GM18873 (cell line): ENCODE data around the gene NUDT16L1.

Experiments
- ATAC-seq: cut with Tn5 transposase; IDR thresholded peaks from one replicate; pipeline ENCODE4 v1.9.1; 2021; ENCODE audit warnings: mild to moderate bottlenecking, moderate library complexity, moderate number of reproducible peaks; ENCODE audit not compliant: unreplicated experiment, low FRiP score

The NUDT16L1 gene

DNA sequence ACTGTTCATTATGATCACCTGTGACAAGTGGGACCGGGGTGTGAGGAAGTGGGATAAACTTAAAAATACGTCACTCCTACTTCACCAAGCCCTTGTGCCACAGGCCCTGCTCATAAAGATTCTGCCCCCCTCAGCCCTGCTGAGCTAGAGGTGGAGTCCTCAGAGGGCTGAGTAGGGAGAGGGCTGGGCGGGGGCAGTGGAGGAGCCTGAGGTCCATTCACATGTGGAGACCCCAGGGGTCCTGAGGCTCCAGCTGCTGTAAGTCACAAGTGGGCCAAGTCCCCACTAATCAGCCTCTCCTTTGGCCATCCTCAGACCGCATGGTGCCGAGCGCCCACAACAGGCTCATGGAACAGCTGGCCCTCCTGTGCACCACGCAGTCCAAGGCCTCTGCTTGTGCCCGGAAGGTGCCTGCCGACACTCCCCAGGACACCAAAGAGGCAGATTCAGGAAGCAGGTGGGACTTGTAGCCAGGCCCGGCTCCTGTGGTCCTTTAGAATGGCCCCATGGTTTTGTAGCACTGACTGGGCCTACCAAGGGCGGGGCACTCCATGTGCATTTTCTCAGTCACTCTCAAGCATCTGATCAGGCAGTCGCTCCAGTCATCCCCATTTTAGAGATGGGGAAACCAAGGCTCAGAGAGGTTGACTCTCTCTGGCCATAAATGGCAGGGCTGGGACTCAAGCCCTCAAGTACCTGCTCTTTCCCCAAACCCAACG is 51.4 kb downstream of the NUDT16L1 start:
- ATAC-seq, result no peak

DNA sequence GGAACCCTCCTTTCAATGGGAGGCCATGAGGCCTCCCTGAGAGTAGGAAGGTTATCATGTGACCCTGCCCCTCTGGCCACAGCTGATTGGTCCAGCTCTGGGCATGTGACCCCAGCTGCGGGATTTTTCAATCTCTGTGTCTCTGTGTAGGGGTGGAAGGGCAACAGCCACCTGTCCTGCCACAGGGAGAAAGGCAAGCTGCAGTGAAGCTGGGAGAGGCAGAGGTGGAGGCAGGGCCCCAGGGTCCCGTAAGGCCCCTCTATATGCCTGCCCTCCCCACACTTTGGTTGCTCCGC is 51.9 kb downstream of the NUDT16L1 start:
- no peak for ATAC-seq
